GM19438 (cell line): ENCODE measurements around the gene PTPN4.

ENCODE experiments used
- ATAC-seq: cut with Tn5 transposase; IDR thresholded peaks from one replicate; pipeline ENCODE4 v1.9.1; 2021; ENCODE audit warnings: low read depth; ENCODE audit not compliant: unreplicated experiment

PTPN4 gene, protein sequence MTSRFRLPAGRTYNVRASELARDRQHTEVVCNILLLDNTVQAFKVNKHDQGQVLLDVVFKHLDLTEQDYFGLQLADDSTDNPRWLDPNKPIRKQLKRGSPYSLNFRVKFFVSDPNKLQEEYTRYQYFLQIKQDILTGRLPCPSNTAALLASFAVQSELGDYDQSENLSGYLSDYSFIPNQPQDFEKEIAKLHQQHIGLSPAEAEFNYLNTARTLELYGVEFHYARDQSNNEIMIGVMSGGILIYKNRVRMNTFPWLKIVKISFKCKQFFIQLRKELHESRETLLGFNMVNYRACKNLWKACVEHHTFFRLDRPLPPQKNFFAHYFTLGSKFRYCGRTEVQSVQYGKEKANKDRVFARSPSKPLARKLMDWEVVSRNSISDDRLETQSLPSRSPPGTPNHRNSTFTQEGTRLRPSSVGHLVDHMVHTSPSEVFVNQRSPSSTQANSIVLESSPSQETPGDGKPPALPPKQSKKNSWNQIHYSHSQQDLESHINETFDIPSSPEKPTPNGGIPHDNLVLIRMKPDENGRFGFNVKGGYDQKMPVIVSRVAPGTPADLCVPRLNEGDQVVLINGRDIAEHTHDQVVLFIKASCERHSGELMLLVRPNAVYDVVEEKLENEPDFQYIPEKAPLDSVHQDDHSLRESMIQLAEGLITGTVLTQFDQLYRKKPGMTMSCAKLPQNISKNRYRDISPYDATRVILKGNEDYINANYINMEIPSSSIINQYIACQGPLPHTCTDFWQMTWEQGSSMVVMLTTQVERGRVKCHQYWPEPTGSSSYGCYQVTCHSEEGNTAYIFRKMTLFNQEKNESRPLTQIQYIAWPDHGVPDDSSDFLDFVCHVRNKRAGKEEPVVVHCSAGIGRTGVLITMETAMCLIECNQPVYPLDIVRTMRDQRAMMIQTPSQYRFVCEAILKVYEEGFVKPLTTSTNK

GRCh38 chr2:119759451-119760236 is at the start of gene PTPN4:
Gene PTPN4, plus strand, starts transcription at chr2:119759922. Its CDS starts 49,932 bp downstream, at chr2:119809854.
- ATAC-seq: peak; percentile 93

- no peak for ATAC-seq
These were observed 49.4 kb upstream of the PTPN4 start for GRCh38 chr2:119710281-119710680.

DNA sequence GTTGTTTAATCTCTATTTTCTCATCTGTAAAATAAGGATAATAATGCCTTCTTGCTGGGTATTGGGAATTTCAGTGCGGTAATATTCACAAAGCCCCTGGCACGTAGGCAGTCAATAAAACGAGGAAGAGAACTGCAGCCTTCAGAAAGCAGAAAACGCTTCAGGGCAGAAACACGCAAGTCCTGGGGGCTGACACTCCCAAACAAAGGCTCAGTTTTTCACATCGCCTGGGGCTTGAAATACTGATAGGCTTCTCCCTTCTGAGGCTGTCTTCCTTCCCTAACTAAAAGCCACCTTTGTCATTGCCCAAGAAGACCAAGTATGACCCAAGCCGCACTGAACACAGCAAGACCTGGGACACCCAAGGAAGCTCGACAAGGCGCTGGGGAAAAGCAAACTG is 48.4 kb upstream of the PTPN4 start:
- no peak for ATAC-seq

GRCh38 chr2:119712571-119712970 is 47.2 kb upstream of the PTPN4 start:
- no peak for ATAC-seq

- no peak for ATAC-seq
These were observed 45.8 kb upstream of the PTPN4 start for GRCh38 chr2:119713819-119714490.

- no peak for ATAC-seq
These were observed 44.1 kb upstream of the PTPN4 start for GRCh38 chr2:119715409-119716283.

GRCh38 chr2:119716284-119716672 is 43.4 kb upstream of the PTPN4 start:
- no peak for ATAC-seq

DNA sequence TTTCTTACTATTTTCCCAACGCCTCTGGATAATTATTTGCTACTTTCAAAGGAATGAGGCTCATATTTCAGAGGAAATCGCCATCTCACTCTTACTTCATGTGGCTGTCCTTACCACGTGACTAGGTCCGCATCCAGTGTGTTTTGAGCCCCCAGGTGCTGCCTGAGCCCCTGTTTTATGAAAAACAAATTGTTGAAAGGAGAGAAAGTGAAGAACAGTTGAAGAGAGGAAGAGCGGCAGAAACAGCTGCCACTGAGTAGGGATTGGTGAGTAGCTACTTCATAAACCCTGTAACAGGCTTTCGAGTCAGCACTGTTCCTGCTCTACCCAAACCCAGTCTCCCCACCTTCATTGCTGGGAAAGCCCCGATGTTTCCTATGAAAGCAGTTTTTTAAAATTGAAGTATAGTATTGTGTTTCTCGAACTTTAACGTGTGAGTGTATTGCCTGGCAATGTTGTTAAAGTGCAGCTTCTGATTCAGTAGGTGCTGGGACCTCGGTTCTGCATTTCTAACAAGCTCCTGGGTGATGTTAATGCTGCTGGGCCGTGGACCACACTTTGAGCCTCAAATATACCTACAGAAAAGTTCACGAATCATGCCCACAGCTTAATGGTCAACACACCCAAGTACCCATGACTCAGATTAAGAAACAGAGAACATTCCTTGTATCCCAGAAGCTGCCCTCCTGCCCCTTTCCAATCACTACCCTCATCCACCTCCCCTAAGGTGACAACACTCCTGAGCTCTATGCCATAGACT is 41.0 kb upstream of the PTPN4 start:
- no peak for ATAC-seq

GRCh38 chr2:119719261-119719627 is 40.5 kb upstream of the PTPN4 start:
- no peak for ATAC-seq

GRCh38 chr2:119721043-119721442 is 38.7 kb upstream of the PTPN4 start:
- no peak for ATAC-seq

DNA sequence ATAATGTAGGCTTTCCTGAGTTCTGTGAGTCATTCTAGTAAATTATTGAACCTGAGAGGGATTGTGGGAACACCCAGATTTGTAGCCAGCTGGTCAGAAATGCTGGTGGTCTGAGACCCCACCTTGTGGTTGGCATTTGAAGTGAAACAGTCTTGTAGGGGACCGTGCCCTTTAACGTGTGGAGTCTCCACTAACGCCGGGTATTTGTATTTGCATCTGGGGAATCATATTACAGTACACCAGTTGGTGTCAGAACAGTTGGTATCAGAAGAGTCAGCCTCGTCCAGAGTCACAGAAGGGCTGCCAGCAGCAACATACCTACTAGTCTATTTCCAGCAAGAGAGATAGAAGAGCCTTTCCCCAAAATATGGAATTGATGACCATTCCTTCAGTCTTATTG is 38.3 kb upstream of the PTPN4 start:
- no peak for ATAC-seq

GRCh38 chr2:119721904-119722303 is 37.8 kb upstream of the PTPN4 start:
- ATAC-seq: no peak

DNA sequence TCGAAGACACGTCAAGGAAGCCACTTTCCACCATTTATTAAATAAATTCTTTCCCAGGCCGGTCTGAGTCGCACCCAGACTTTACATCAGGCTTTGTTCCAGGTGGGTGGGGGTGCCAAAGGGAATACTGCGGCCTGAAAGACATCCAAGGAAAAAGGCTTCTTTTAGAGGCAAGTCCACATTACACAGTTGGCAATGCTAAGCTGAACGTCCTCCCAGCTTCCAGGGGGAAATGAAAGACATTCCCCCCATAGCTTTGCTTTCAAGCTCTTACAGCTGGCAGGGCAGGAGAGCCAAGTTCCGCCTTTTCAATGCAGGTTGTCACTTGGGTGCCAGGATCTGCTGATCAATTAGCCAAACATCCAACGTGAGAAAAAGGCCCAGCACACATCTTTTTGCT is 36.5 kb upstream of the PTPN4 start:
- no peak for ATAC-seq

- no peak for ATAC-seq
These were observed 35.8 kb upstream of the PTPN4 start for GRCh38 chr2:119723784-119724467.

DNA sequence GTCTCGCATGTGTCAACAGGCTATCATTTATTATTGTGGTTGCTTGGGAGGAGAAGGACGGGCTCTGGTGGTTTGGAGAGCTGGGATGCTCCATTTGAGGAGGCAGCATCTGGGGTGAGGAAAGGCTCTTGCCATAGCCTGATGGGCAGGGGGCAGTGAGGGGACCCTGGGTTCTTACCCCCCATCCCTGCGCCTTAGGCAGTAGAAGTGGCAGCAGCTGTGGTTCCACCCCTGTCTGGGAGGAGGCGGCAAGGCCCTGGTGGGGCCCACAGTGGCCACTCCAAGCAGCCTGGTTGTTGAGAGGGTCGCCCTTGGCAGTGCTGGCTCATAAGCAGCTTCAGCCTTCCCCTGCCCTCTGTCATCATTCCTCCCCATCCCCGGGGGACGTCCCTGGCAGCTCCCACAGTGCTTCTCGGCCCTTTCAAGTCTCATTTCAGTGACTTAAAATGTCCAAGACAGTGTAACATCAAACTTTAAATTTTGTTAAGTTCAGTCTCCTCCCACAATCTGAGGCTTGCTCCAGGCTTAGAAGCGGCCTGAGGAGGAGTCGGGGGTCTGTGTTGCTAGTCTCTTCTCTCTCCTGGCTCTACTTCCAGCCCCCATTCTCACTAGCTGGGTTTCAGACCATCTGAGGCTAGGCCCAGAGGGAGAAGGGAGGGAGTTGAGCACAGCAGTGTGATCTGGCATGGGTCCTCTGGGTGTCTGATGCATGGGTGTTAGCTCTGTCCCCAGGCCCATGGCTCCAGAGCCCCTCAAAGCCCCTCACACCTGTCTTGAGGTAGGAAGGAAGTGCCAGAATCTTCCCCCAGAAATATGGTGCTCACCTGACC is 34.9 kb upstream of the PTPN4 start:
- no peak for ATAC-seq

- no peak for ATAC-seq
These were observed 32.2 kb upstream of the PTPN4 start for GRCh38 chr2:119727493-119727892.

DNA sequence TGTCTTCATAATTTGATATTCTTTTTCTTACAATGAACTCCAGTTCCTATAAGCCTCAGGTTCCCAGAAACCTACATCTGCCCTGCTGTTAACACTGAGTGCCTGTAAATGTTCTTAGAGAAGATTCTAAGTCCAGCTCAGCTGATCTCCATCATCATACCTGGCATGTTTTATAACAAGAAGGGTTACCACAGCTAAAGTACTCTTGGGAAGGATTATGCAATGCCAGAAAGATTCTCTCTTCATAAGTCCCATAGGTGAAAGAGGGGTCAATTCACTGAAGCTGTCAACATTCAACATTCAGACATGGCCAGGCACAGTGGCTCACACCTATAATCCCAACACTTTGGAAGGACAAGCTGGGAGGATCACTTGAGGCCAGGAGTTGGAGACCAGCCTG is 31.3 kb upstream of the PTPN4 start:
- ATAC-seq: no peak
